ENCODE measurements around the gene GTF2H3.

Gene GTF2H3

GRCh38 chr12:123707466-123707865 is 73.8 kb downstream of the GTF2H3 start:
- no peak for DNase-seq
